GM21723 (cell line): ENCODE results near the gene MYO1G.
A peak's percentile ranks its signal among the peaks of the same experiment; 100 is the strongest.

ENCODE experiments used
- ATAC-seq: cut with Tn5 transposase; IDR thresholded peaks from one replicate; pipeline ENCODE4 v1.9.1; 2021; ENCODE audit warnings: mild to moderate bottlenecking, moderate library complexity; ENCODE audit not compliant: unreplicated experiment

Gene MYO1G

GRCh38 chr7:44981035-44981706 is 2.4 kb upstream of the MYO1G start:
- peak; percentile 0 for ATAC-seq

DNA sequence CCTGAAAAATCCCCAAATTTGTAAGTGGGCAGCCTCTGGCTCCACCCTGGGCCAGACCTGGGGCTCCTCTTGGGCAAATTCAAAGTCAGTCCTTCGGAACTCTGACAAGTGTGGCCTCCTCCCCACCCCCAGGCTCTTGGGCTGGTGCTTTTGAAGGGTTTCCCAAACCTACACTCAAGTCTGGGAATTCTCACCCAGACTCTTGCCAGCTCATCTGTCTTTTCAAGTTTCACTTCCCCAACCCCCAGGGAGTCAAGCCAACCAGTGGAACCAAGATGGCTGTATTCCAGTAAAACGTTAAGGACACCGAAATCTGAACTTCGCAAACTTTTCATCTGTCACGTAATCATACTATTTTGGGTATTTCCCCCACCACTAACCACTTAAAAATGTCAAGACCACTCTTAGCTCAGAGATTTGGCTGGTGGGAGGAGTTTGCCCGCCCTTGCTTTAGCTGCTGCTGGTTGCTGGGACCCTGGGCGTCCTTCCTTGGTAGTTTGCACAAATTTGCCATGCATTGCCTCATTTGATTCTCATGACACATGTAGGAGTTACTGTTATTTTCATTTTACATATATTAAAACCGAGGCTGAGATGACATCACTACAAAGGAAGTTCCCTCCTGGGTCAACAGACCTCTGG is 1.7 kb upstream of the MYO1G start:
- peak; percentile 59 for ATAC-seq

DNA sequence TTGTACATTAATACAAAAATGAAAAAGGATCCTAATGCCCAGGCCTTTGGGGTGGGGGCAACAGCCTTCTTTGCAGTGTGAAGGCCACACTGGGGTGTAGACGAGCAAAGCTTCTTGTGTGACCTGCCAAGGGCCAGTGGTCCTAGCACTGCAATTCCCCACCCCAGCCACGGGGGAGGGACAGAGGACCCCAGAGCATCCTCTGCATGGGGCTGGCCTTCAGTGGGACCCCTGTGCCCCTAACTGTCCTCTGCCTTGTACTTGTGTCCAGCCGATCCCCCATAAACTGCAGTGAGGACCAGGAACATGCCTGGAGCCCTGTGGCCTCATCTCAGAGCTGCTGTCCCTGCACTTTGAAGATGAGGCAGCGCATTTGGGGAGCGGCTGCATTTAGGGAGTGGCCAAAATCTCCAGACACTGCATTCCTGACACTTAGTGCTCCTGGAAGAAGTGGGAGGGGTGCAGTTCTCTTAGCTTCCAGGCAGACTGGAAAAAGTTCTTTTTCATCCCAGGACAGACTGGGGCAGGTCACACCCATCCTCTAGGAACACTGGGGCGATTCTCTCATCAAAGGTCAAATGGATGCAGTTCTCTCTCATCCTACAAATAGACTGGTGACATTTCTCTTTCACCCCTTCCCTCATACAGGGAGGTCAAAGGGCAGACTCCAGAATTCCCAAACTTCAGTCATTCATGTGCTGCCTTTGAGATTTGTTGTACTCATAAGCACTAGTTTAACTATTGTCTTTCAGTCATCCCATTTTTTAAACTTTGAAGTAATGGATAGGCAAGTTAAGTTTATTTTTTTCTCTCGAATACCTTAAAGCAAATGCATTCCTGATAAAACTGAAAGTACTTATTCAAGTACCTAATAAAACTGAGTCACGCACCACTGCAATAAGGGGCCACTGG is 922 bp upstream of the MYO1G start:
- peak; percentile 8 for ATAC-seq

DNA sequence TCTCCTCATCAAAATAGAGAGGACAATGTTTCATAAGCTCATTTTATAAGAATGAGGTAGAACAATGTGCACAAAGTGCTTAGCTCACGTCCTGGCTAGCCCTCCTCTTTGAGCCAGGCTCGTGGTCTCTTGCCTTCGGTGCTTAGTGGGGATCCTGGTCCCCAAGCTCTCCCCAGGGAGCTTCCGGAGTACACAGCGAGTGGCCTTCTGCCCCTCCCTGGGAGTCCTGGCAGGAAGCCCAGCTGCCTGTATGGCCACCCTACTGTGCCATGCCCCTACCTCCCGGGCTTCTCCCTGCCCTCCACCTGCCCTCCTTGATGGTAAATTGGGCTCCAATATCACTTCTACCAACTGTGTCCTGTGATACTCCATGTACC is 868 bp downstream of the MYO1G start:
- ATAC-seq: no peak

- no peak for ATAC-seq
Measured at GRCh38 chr7:44977304-44977958, 1.4 kb downstream of the MYO1G start.

DNA sequence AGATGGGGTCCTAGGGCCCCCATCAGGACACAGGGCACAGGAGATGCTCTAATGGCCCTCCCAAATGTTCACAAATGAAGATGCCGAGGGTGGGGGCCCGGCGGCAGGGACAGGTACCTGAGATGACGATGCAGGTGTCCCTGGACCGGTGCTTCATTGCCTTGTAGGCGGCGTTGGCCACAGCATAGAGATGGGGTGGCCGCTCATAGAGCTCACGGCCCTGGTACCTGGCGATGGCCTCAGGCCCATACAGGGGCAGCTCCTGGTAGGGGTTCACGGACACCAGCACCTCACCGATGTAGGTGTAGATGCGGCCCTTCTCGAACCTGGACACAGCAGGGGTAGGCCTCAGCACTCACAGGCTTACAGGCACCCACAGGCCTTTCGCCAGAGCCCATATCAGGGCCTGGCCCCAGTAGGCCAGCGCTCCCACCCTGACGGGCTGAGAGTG is 2.0 kb downstream of the MYO1G start:
- no peak for ATAC-seq

GRCh38 chr7:44976040-44976745 is 2.6 kb downstream of the MYO1G start:
- no peak for ATAC-seq

GRCh38 chr7:44975331-44976039 is 3.3 kb downstream of the MYO1G start:
- no peak for ATAC-seq

- ATAC-seq: no peak
Measured at GRCh38 chr7:44974549-44974948, 4.3 kb downstream of the MYO1G start.

DNA sequence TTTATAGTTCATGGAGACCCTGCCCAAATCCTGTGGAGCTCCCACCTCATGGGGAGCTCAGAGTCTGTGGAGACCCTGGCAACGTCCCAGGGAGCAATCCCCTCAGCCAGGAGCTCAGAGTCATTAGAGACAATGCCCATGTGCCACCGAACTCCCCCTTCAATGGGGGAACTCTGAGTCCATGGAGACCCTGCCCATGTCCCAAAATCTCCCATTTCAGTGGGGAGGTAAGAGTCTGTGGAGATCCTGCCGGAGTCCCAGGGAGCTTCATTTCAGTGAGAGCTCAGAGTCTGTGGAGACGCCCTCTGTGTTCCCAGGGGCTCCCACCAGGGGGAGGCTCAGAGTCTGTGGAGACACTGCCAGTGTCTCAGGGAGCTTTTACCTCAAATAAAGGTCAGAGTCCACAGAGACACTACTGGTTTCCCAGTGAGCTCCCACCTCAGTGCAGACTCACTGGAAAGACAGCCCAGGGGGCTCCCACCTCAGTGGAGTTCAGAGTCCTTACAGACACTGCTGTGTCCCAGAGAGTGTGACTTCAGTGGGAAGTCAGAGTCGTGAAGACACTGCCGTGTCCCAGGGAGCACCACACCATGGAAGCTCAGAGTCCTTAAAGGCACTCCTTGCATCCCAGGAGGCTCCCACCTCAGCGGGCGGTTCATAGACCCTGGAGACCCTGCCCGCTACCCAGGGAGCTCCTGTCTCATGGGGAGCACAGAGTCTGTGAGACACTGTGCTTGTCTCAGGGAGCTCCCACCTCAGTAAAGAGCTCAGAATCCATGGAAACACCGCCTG is 5.0 kb downstream of the MYO1G start:
- no peak for ATAC-seq

GRCh38 chr7:44972562-44972961 is 6.3 kb downstream of the MYO1G start:
- no peak for ATAC-seq

- ATAC-seq: no peak
Measured at GRCh38 chr7:44971902-44972441, 6.8 kb downstream of the MYO1G start.

GRCh38 chr7:44971188-44971901 is 7.5 kb downstream of the MYO1G start:
- ATAC-seq: no peak

DNA sequence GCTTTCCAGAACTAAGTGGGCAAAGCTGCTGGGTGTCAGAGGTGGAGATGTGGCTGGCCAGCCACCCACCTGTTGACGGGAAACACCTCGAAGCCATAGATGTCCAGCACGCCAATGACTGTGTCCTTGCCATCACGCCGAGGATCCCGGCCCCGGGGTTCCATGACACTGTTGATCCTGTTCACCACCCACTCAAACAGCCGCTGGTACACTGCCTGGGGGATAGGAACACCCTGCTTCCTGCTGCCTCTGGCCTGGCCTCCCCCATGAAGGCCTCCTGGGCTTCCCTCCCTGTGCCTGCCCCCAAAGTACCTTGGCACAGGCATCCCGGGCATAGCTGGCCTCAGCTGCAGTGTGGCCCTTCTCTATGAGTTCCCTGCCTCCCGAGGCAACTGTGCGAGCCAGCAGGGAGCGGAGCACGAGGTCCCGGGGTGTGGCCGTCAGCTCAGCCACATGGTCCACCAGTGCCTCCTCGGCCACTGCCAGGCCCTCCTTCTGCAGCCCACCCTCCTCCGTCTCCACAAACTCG is 8.2 kb downstream of the MYO1G start:
- no peak for ATAC-seq

DNA sequence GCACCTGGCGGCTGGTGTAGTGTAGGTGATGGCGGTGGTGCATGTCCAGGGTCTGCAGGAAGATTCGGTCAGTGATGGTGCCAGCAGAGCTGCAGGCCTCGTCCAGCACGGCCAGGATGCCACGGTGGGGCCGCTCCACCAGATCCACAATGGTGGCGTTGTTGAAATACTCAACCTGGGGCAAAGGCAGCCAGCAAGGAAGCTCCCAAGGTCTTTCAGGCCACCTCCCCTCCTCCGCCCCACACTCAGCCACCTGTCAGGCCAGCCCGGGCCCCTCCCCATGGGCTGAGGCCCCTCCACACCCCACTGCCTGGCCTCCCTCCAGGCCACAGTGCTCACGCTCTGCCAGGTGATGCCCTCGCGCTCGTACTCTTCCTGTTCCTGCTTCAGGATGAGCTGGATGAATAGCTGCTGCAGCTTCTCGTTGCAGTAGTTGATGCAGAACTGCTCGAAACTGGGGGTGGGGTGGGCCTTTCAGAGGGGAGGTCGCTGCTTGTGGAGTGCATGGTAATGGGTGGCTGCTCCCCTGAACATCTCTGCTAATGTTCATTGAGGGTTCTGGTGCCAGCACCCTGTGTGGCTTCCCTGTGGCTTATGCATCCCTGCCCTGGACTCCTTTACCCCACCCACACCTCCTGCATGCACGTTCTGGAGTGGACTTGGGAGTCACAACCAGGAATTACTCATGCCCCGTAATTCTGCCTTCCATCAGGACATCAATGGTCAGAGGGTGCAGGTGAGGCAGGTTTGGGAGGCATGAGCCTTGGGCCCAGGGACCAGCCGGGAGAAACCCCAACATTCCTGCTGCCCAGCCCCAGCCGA is 8.9 kb downstream of the MYO1G start:
- ATAC-seq: no peak

DNA sequence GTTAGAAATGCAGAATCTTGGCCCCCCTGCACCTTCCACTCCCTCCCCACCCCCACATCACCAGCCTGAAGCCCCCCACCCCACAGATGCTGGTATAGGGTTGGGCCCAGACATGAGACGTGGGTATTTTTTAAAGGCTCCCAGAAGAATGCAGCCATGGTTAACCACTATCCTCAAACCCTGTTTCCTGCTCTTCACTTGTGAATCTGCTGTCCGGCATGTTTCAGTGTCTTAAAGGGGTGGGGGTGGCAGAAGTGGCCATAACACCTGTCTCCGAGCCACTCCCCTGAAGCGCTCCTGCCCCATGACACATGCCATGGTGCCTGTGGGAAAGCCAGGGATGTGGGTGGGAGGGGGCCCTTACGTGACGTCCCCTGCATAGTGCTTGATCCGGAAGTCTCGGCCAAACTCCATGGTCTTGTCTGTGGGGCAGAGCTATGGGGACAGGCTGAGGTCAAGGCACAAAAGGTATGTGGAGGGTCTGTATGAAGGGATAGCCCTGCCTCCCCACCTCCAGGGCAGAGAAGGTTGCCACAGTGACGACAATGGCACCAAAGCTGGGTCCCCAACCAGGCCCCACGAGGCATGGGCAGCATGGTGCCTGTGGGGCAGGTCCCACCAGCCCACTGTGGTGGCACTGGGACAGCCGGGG is 9.6 kb downstream of the MYO1G start:
- ATAC-seq: no peak
